Keratinocyte (primary cell): ENCODE results near the gene ERC2. TPM values are rescaled to one million over a fixed set of nuclear protein-coding genes. Genes with fewer than 3 reads are reported as not detected.

ENCODE experiments used
- DNase-seq: peaks from one replicate; pipeline ENCODE4 v3.0.0-alpha.2; 2011; ENCODE audit warnings: low read depth, missing footprints, low spot score
- FAIRE-seq: peaks from 2 replicates; lab custom pipeline; 2011; peaks lifted over from hg19 to GRCh38; lab: Jason Lieb, UNC
- H2AFZ ChIP-seq: 2 replicates; pipeline ENCODE4 v1.6.0; 2012; ENCODE audit warnings: low read length, control low read depth, inconsistent platforms; ENCODE audit not compliant: control insufficient read depth
- H3K27ac ChIP-seq: 2 replicates; pipeline ENCODE4 v1.5.1; 2011; ENCODE audit warnings: low read length; ENCODE audit not compliant: control insufficient read depth, insufficient read depth
- H3K27me3 ChIP-seq: 3 replicates; pipeline ENCODE4 v1.6.0; 2011; ENCODE audit warnings: low read length; ENCODE audit not compliant: control insufficient read depth, insufficient read depth; ENCODE audit errors: extremely low read depth
- H3K36me3 ChIP-seq, 2 experiments: 2 replicates in 1 of 2; 3 replicates in 1 of 2; pipeline ENCODE4 v1.5.1; 2011; ENCODE audit warnings: low read length in 2 of 2, mild to moderate bottlenecking in 1 of 2; ENCODE audit not compliant: control insufficient read depth in 2 of 2, insufficient read depth in 2 of 2; ENCODE audit errors: extremely low read depth in 1 of 2
- H3K4me1 ChIP-seq: 3 replicates; pipeline ENCODE4 v1.5.1; 2011; ENCODE audit warnings: low read length; ENCODE audit not compliant: control insufficient read depth, insufficient read depth; ENCODE audit errors: extremely low read depth
- H3K4me2 ChIP-seq: 3 replicates; pipeline ENCODE4 v1.6.0; 2011; ENCODE audit warnings: low read depth, low read length; ENCODE audit not compliant: control insufficient read depth, insufficient read depth; ENCODE audit errors: extremely low read depth
- H3K4me3 ChIP-seq, 3 experiments: fragments of 200-600 bp in 1 of 3; sonication (generic) in 1 of 3; 2 replicates in 2 of 3; 3 replicates in 1 of 3; pipeline ENCODE4 v1.5.1; 2011 to 2016; ENCODE audit warnings: low read length in 3 of 3, mild to moderate bottlenecking in 3 of 3, control low read depth in 2 of 3, inconsistent platforms in 1 of 3, low read depth in 1 of 3, mixed read lengths in 1 of 3, mixed run types in 1 of 3, moderate library complexity in 1 of 3; ENCODE audit not compliant: control insufficient read depth in 2 of 3, insufficient read depth in 2 of 3; ENCODE audit errors: extremely low read depth in 1 of 3
- H3K79me2 ChIP-seq: 2 replicates; pipeline ENCODE4 v1.6.0; 2012; ENCODE audit warnings: low read length; ENCODE audit not compliant: control insufficient read depth, insufficient read depth
- H3K9ac ChIP-seq: 3 replicates; pipeline ENCODE4 v1.6.0; 2011; ENCODE audit warnings: low read length; ENCODE audit not compliant: control insufficient read depth, insufficient read depth; ENCODE audit errors: extremely low read depth
- H3K9me1 ChIP-seq: 3 replicates; pipeline ENCODE4 v1.6.0; 2011; ENCODE audit warnings: low read length; ENCODE audit not compliant: control insufficient read depth, insufficient read depth; ENCODE audit errors: extremely low read depth
- H3K9me3 ChIP-seq: 2 replicates; pipeline ENCODE4 v1.5.1; 2012; ENCODE audit warnings: low read depth, low read length; ENCODE audit not compliant: control insufficient read depth
- H4K20me1 ChIP-seq: 3 replicates; pipeline ENCODE4 v1.6.0; 2011; ENCODE audit warnings: low read length; ENCODE audit not compliant: control insufficient read depth, insufficient read depth; ENCODE audit errors: extremely low read depth
- EZH2 ChIP-seq: IDR thresholded peaks from one replicate; pipeline ENCODE4 v1.6.1; 2012; ENCODE audit warnings: inconsistent platforms, mild to moderate bottlenecking, low read length, moderate library complexity
- dilution Hi-C: fragments of 300-500 bp; cut with MboI; formaldehyde crosslinking; loops from one replicate; pipeline ENCODE4 v1.7.0; 2020; ENCODE audit warnings: low sequenced_read_pairs; ENCODE audit not compliant: extremely low pct_ligation_motif_present
- polyA plus RNA-seq, 5 experiments: library from polyadenylated mRNA; depleted of rRNA in 3 of 5; stranded (reverse) in 3 of 5; stranded (forward) in 1 of 5; unstranded in 1 of 5; fragments of >200 nt; gene quantifications; 1 replicate in 1 of 5; 2 replicates in 3 of 5; 3 replicates in 1 of 5; pipeline versions ENCODE4 v1.2.1 to v1.2.3, GENCODE V29; 2011 to 2012; ENCODE audit warnings: missing spikeins in 2 of 5, low read depth in 1 of 5, low replicate concordance in 1 of 5
- TF ChIP-seq, protein P1 (sequence below), 3 experiments: IDR thresholded peaks in 1 of 3; conservative IDR thresholded peaks in 1 of 3; optimal IDR thresholded peaks in 1 of 3; 2 replicates in 2 of 3; 3 replicates in 1 of 3; pipeline versions ENCODE3 to v1.5.1; 2011; ENCODE audit warnings: low read length in 3 of 3, mild to moderate bottlenecking in 3 of 3, moderate library complexity in 2 of 3, control low read depth in 1 of 3, inconsistent platforms in 1 of 3; ENCODE audit not compliant: insufficient read depth in 2 of 3; ENCODE audit errors: extremely low read depth in 1 of 3

ERC2 gene
- polyA plus RNA-seq, 1 donor (not counting 4 experiments of a cell fraction or from before 2014, with no cell fraction given): 0.08 TPM

DNA sequence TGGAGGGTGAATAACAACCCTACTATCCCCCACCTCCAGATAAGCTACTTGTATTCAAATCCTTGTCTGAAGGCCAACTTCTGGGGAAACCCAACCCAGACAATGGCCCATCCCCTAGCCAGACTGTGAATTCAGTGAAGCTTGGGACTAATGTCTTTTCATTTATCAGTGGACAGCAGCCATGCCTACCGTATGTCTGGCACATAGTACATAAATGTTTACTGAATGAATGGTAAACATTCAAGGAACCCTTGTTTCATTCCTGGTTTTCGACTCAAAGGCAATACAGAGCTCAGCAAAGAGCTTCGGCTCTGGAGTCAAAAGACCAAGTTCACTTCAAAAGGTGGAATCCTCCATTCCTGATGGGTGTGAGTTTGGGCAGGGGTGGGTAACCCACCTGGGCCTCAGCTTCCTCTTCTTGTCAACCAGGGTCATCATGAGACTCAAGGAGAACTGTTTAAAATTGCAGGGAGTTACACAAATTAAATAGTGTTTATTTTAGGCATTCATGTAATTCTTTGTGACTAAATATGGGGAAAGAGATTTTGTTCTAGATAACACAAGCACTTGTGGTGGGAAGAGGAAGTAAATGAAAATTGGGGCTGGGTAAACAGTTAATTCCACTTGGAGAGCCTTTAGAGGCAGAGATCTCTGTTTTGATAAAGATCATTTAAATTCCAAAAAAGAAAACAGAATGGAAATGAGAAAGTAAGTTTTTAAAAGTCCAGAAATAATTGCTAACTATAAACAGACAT lies 677.5 kb downstream of the ERC2 start:
- H3K4me2 ChIP-seq: no peak overlapping the region
- H3K4me1 ChIP-seq: no peaks in the 10 kb centered on the region
- no peak for FAIRE-seq
- dilution Hi-C loops: no loop called here
- no peak overlapping the region for H3K9ac ChIP-seq
- H3K36me3 ChIP-seq: no peaks in the 10 kb centered on the region
- no peaks in the 10 kb centered on the region for H3K79me2 ChIP-seq
- H3K9me1 ChIP-seq: no peaks in the 10 kb centered on the region
- no peak overlapping the region for H2AFZ ChIP-seq
- H3K27ac ChIP-seq: no peak overlapping the region
- H3K4me3 ChIP-seq: no peak overlapping the region
- no peaks in the 10 kb centered on the region for H4K20me1 ChIP-seq
- no peak for DNase-seq
- no peaks in the 10 kb centered on the region for H3K27me3 ChIP-seq
- H3K9me3 ChIP-seq: no peaks in the 10 kb centered on the region
- TF ChIP-seq EZH2: no peak

DNA sequence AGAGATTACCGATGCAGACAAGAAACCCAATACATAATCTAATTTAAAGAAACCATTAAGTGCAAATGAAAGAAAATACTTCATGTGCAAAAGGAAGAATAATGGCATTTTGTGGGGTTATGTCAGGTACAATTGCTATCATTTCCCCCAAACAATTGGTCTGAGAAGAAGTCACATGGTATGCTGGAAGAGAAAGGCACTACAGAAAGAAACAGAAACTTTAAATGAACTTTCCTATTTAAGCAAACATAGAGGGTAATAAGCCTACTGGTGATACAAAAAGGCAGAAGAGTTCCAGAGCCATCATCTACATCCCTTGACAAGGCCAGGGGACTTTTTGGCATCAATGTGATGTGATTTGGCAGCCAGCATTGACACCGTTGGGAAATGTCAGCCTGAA lies 678.8 kb downstream of the ERC2 start:
- H4K20me1 ChIP-seq: no peaks in the 10 kb centered on the region
- H3K4me2 ChIP-seq: no peak overlapping the region
- H3K9me1 ChIP-seq: no peaks in the 10 kb centered on the region
- no peaks in the 10 kb centered on the region for H3K36me3 ChIP-seq
- no peak overlapping the region for H3K27ac ChIP-seq
- dilution Hi-C loops: no loop called here
- H3K9ac ChIP-seq: no peak overlapping the region
- H3K9me3 ChIP-seq: no peaks in the 10 kb centered on the region
- H3K4me3 ChIP-seq: no peak overlapping the region
- DNase-seq (no peak), FAIRE-seq (no peak)
- H3K27me3 ChIP-seq: no peaks in the 10 kb centered on the region
- TF ChIP-seq, protein P1, sequence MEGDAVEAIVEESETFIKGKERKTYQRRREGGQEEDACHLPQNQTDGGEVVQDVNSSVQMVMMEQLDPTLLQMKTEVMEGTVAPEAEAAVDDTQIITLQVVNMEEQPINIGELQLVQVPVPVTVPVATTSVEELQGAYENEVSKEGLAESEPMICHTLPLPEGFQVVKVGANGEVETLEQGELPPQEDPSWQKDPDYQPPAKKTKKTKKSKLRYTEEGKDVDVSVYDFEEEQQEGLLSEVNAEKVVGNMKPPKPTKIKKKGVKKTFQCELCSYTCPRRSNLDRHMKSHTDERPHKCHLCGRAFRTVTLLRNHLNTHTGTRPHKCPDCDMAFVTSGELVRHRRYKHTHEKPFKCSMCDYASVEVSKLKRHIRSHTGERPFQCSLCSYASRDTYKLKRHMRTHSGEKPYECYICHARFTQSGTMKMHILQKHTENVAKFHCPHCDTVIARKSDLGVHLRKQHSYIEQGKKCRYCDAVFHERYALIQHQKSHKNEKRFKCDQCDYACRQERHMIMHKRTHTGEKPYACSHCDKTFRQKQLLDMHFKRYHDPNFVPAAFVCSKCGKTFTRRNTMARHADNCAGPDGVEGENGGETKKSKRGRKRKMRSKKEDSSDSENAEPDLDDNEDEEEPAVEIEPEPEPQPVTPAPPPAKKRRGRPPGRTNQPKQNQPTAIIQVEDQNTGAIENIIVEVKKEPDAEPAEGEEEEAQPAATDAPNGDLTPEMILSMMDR (optimal IDR thresholded peaks at IDR 0.05 in 1 of 3, IDR thresholded peaks at IDR 0.05 in 1 of 3, conservative IDR thresholded peaks at IDR 0.05 in 1 of 3; ENCODE audit: extremely low read depth in 1 of 3, insufficient read depth in 2 of 3, low read length in 3 of 3): no peak
- no peak for TF ChIP-seq EZH2
- no peaks in the 10 kb centered on the region for H3K79me2 ChIP-seq
- no peak overlapping the region for H2AFZ ChIP-seq
- H3K4me1 ChIP-seq: no peaks in the 10 kb centered on the region
